Muscle layer of duodenum (tissue), 2 donors: ENCODE data around the gene MLX.
"Not testable (repeated sequence)": the region's sequence is repeated elsewhere in the genome, so short reads cannot be mapped to it uniquely, and the experiment has no call there.

ENCODE experiments used
- H3K27ac ChIP-seq: one replicate; pipeline ENCODE4 v1.7.0; 2013; ENCODE audit warnings: mild to moderate bottlenecking, low read length
- H3K27me3 ChIP-seq: one replicate; pipeline ENCODE4 v1.7.0; 2013; ENCODE audit warnings: low read depth, mild to moderate bottlenecking, control low read depth, low read length
- H3K36me3 ChIP-seq, 2 donors: one replicate each; pipeline ENCODE4 v1.7.0; 2013; ENCODE audit warnings: low read length in 2 of 2, control low read depth in 1 of 2, mild to moderate bottlenecking in 1 of 2; ENCODE audit not compliant: insufficient read depth in 2 of 2, control insufficient read depth in 1 of 2
- H3K4me1 ChIP-seq, 2 donors: one replicate each; pipeline ENCODE4 v1.7.0; 2013; ENCODE audit warnings: low read length in 2 of 2, mild to moderate bottlenecking in 2 of 2, control low read depth in 1 of 2, moderate library complexity in 1 of 2; ENCODE audit not compliant: insufficient read depth in 2 of 2, control insufficient read depth in 1 of 2
- H3K4me3 ChIP-seq, 2 donors: one replicate each; pipeline ENCODE4 v1.7.0; 2013; ENCODE audit warnings: low read length in 2 of 2, low read depth in 1 of 2, mild to moderate bottlenecking in 1 of 2
- H3K9me3 ChIP-seq, 2 donors: one replicate each; pipeline ENCODE4 v1.7.0; 2013; ENCODE audit warnings: low read length in 2 of 2, control low read depth in 1 of 2, mild to moderate bottlenecking in 1 of 2; ENCODE audit not compliant: control insufficient read depth in 1 of 2
- donor health status: healthy.

MLX gene

DNA sequence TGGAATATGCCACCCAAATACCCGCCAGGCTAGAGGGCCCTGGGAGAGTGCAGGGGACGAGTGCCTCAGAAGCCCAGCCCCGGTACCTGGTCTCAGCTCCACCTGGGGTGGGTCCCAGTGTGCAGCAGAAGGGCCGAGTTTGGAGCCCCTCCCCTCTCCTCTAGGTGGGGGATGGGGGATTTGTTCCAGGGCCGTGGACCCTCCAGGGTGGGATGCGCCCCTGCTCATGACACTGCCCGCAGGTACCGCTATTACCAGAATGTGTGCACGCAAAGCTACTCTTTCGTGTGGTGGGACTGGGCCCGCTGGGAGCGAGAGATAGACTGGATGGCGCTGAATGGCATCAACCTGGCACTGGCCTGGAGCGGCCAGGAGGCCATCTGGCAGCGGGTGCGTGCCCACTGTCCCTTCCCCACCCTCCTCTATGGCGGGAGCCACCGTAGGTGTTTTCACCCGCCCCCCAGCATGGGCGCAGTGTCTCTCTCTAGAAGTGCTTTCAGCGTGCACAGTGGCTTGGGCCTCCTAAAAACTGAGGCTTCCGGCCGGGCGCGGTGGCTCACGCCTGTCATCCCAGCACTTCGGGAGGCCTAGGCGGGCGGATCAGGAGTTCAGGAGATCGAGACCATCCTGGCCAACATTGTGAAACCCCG is 29.6 kb upstream of the MLX start:
- Histone ChIP-seq H3K27me3 (no peaks in the 10 kb centered on the region), H3K4me3 (peak overlapping the region; percentile 80 to 82), H3K27ac (peak overlapping the region; percentile 51), H3K9me3 (no peaks in the 10 kb centered on the region), H3K4me1 (peaks cover 12 to 20% of the 10 kb centered on the region in 2 donors), H3K36me3 (peaks cover 8 to 26% of the 10 kb centered on the region in 2 donors)

DNA sequence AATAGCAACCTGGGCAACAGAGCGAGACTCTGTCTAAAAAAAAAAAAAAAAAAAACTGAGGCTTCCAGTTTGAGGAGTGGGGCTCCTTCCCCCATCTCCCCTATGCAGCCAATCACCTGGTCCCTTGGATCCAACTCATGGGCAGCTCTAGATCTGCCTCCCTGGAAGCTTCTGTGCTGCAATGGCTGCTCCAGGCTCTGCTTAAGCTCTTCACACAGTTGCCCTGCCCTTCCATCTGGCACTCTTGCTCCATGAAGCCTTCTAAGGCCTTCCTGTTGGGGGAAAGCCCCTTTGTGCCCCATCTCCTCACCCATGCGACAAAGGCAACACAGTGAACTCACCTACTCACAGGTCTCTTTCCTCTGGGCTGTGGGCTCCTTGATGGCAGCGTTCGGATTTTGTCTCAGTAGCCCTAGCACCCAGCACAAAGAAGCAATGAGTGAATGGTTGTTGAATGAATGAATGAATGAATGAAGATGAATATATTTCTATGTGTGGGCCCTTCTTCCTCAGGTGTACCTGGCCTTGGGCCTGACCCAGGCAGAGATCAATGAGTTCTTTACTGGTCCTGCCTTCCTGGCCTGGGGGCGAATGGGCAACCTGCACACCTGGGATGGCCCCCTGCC is 29.0 kb upstream of the MLX start:
- H3K4me3 ChIP-seq: no peak overlapping the region
- peaks cover 12 to 20% of the 10 kb centered on the region in 2 donors for H3K4me1 ChIP-seq
- H3K9me3 ChIP-seq: no peaks in the 10 kb centered on the region
- no peak overlapping the region for H3K27ac ChIP-seq
- no peaks in the 10 kb centered on the region for H3K27me3 ChIP-seq
- H3K36me3 ChIP-seq: peaks cover 8 to 31% of the 10 kb centered on the region in 2 donors

DNA sequence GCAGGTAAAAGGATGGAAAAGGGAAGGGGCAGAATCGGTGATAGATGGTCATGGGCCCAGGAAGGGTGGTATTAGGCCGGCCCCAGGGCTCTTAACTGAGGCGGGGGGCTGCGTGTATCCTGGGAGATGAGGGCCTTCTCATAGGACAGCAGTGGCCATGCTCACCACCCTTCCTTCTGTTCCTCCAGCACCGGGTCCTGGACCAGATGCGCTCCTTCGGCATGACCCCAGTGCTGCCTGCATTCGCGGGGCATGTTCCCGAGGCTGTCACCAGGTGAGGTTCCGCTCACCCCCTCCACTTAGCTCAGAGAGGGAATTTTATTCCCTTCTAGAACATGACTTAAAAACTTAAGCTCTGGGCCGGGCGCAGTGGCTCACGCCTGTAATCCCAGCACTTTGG is 28.4 kb upstream of the MLX start:
- Histone ChIP-seq H3K9me3 (no peaks in the 10 kb centered on the region), H3K27ac (no peak overlapping the region), H3K27me3 (no peaks in the 10 kb centered on the region), H3K4me1 (peaks cover 12 to 20% of the 10 kb centered on the region in 2 donors), H3K4me3 (no peak overlapping the region), H3K36me3 (peaks cover 10 to 37% of the 10 kb centered on the region in 2 donors)

DNA sequence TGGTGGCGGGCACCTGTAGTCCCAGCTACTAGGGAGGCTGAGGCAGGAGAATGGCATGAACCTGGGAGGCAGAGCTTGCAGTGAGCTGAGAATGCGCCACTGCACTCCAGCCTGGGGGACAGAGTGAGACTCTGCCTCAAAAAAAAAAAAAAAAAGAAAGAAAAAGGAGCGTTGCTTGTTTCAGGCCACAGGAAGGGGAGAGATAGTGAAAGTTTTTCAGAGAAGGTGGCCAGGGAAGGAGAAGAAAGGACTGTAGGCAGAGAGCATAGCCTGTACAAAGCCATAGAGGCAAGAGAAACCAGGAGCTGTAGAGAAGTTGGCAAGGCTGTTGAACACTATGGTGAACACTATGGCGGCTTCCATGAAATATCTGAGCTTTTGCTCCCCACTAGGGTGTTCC is 26.3 kb upstream of the MLX start:
- Histone ChIP-seq H3K4me1 (peaks cover 7 to 13% of the 10 kb centered on the region in 2 donors), H3K36me3 (peaks cover 14 to 45% of the 10 kb centered on the region in 2 donors)
- H3K27ac ChIP-seq, H3K27me3 ChIP-seq, H3K4me3 ChIP-seq, H3K9me3 ChIP-seq: not testable (repeated sequence)

DNA sequence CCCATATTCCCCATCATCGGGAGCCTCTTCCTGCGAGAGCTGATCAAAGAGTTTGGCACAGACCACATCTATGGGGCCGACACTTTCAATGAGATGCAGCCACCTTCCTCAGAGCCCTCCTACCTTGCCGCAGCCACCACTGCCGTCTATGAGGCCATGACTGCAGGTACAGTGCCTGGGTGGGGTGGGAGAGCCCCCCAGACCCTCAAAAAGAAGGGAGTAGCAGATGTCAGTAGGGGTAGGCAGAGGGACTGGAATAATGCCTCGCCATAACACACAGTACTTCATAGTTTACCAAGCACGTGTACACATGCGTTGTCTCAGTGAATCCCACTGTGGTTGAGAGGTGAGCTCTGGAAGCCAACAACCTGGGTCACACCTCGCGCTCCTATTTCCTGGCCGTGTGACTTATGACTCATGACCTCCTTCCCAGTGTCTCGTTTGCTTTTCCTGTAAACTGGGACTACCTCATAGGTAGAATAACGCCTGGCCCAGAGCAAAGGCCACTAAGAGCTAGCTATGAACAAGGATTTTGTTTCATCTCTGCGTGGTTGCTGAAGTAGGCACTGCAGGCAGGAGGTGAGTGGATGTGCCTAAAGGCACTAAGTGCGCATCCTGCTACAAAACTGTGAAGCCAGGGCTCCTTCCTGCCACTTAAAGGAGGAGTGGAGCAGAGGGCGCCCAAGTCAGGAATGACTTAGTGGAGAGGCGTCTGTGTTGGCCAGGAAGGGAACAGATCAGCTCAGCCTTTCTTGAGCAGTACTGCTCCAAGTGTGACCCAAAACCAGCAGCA is 25.7 kb upstream of the MLX start:
- peaks cover 6 to 12% of the 10 kb centered on the region in 2 donors for H3K4me1 ChIP-seq
- no peak overlapping the region for H3K4me3 ChIP-seq
- H3K27me3 ChIP-seq: no peaks in the 10 kb centered on the region
- no peaks in the 10 kb centered on the region for H3K9me3 ChIP-seq
- H3K27ac ChIP-seq: no peak overlapping the region
- peaks cover 14 to 45% of the 10 kb centered on the region in 2 donors for H3K36me3 ChIP-seq

DNA sequence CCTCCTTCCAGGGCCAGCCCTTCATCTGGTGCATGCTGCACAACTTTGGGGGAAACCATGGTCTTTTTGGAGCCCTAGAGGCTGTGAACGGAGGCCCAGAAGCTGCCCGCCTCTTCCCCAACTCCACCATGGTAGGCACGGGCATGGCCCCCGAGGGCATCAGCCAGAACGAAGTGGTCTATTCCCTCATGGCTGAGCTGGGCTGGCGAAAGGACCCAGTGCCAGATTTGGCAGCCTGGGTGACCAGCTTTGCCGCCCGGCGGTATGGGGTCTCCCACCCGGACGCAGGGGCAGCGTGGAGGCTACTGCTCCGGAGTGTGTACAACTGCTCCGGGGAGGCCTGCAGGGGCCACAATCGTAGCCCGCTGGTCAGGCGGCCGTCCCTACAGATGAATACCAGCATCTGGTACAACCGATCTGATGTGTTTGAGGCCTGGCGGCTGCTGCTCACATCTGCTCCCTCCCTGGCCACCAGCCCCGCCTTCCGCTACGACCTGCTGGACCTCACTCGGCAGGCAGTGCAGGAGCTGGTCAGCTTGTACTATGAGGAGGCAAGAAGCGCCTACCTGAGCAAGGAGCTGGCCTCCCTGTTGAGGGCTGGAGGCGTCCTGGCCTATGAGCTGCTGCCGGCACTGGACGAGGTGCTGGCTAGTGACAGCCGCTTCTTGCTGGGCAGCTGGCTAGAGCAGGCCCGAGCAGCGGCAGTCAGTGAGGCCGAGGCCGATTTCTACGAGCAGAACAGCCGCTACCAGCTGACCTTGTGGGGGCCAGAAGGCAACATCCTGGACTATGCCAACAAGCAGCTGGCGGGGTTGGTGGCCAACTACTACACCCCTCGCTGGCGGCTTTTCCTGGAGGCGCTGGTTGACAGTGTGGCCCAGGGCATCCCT is 23.5 kb upstream of the MLX start:
- Histone ChIP-seq H3K36me3 (peaks cover 14 to 39% of the 10 kb centered on the region in 2 donors), H3K9me3 (no peaks in the 10 kb centered on the region)

DNA sequence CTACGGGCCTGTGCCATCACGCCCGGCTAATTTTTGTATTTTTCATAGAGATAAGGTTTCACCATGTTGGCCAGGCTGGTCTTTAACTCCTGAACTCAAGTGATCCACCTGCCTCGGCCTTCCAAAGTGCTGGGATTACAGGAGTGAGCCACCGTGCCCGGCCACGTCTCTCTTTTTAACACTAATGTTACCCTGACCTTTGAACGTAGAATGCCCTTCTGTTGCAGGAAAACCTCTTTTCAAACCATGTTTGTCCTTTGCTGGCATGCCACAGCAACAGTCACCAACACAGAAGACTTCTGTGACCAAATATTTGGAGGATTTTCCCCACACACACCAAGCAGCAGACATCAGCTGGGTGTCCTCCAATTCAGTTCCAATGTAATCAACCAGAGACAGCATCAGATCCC is 22.0 kb upstream of the MLX start:
- H3K9me3 ChIP-seq: no peaks in the 10 kb centered on the region
- no peak overlapping the region for H3K4me3 ChIP-seq
- peaks cover 0 to 6% of the 10 kb centered on the region in 2 donors for H3K4me1 ChIP-seq
- no peak overlapping the region for H3K27ac ChIP-seq
- H3K27me3 ChIP-seq: no peaks in the 10 kb centered on the region
- peaks cover 5 to 29% of the 10 kb centered on the region in 2 donors for H3K36me3 ChIP-seq

More for the DNA sequence above, 23.5 kb upstream of the MLX start:
- no peak overlapping the region for H3K4me3 ChIP-seq
- H3K27ac ChIP-seq: no peak overlapping the region
- no peaks in the 10 kb centered on the region for H3K27me3 ChIP-seq
- H3K4me1 ChIP-seq: peaks cover 0 to 2% of the 10 kb centered on the region in 2 donors

DNA sequence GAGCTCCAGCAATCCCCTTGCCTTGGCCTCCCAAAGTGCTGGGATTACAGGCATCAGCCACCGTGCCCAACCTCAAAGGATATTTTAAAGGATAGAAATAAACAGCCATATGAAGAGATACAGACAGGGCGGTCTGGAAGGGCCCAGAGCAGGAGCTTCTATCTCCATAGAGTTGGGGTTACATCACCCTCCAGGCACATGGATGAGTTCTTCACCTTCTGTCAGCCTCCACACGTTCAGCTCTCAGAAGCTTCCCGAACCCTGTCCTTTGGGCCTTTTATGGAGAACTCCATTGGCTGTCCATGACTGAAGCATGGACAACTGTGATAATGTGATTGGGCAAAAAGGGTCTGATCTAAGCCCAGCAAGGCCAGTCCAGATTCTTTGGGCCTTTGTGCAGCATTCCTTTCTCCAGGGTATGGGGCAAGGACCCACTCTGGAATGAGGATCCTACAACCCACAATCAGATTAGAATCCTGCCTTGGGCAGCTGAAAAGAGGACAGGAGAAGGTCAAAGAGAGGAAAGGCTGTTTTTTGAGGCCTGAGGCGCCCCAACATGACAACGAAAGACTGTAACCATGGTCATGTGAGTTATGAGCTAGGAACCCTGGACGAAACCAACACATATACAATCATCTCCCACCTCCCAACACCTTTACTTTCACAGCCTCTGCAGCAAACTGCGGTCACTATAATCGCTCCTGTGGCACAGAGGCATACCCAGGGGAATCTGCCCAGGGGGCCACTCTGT is 21.0 kb upstream of the MLX start:
- H3K9me3 ChIP-seq, H3K27me3 ChIP-seq, H3K27ac ChIP-seq, H3K4me3 ChIP-seq, H3K4me1 ChIP-seq: not testable (repeated sequence)
- H3K36me3 ChIP-seq: peaks cover 5 to 28% of the 10 kb centered on the region in 2 donors

DNA sequence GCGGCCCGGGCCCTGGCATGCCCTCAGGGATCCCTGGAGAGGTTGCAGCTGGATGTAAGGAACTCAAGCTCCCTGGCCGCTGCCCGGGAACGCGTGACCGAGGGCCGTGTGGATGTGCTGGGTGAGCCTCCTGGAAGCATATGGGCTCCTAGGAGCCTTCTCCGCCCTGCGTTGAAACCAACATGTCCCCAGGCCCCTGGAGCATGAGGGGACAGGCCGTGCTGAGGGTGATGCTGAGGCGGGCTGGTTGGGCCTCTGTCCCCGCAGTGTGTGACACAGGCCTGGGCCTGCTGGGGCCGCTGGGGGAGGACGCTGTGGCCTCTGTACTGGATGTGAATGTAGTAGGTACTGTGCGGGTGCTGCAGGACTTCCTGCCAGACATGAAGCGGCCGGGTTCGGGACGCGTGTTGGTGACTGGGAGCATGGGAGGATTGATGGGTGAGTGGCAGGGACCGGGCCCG is 19.9 kb upstream of the MLX start:
- no peak overlapping the region for H3K4me3 ChIP-seq
- no peaks in the 10 kb centered on the region for H3K27me3 ChIP-seq
- H3K4me1 ChIP-seq: peaks cover 0 to 6% of the 10 kb centered on the region in 2 donors
- no peaks in the 10 kb centered on the region for H3K9me3 ChIP-seq
- peaks cover 5 to 20% of the 10 kb centered on the region in 2 donors for H3K36me3 ChIP-seq
- H3K27ac ChIP-seq: no peak overlapping the region

DNA sequence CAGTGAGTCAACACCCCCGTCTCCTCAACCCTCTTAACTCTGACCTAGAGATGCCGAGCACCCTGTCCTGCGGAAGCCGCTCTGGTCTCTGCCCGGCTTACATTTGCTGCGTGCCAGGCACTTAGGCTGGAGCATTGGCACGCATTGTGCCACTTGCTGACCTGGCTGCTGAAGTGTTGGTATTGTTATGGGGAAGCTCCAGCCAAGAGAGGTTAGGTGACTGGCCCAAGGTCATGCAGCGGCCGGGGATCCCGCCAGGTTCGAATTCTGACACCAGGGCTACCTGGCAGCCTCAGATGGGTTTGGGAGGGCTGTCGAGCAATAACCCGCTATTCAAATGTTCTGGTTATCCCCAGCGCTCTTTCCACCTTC is 19.2 kb upstream of the MLX start:
- Histone ChIP-seq H3K4me1 (peaks cover 0 to 6% of the 10 kb centered on the region in 2 donors), H3K27me3 (no peaks in the 10 kb centered on the region), H3K36me3 (peaks cover 5 to 21% of the 10 kb centered on the region in 2 donors), H3K4me3 (no peak overlapping the region), H3K9me3 (no peaks in the 10 kb centered on the region), H3K27ac (no peak overlapping the region)
